ENCODE data around the gene NOL12. TPM values are rescaled to one million over a fixed set of nuclear protein-coding genes. Genes with fewer than 3 reads are reported as not detected.
A peak's percentile ranks its signal among the peaks of the same experiment; 100 is the strongest.
"Not testable (repeated sequence)": the region's sequence is repeated elsewhere in the genome, so short reads cannot be mapped to it uniquely, and the experiment has no call there.

NOL12 gene
- total RNA-seq, 2 donors from 2014 or later, result 17.8 to 24.7 TPM

GRCh38 chr22:37647317-37647716, 38.8 kb upstream of the NOL12 start:
- H3K4me3 ChIP-seq, result no peak overlapping the region

GRCh38 chr22:37647928-37648327, 38.2 kb upstream of the NOL12 start:
- H3K27me3 ChIP-seq, result no peaks in the 10 kb centered on the region
- TF ChIP-seq CTCF (IDR thresholded peaks at IDR 0.05), result no peak
- no peak overlapping the region for H3K4me3 ChIP-seq
- no peak overlapping the region for H3K27ac ChIP-seq
- H3K36me3 ChIP-seq, result no peaks in the 10 kb centered on the region
- no peak for DNase-seq (ENCODE audit: low spot score)
- H3K9me3 ChIP-seq, result no peaks in the 10 kb centered on the region
- H3K4me1 ChIP-seq, result peaks cover 0 to 7% of the 10 kb centered on the region in 2 donors

More at GRCh38 chr22:37647317-37647716, 38.8 kb upstream of the NOL12 start:
- Histone ChIP-seq H3K4me1 (peaks cover 0 to 9% of the 10 kb centered on the region in 2 donors), H3K9me3 (no peaks in the 10 kb centered on the region), H3K27me3 (no peaks in the 10 kb centered on the region), H3K36me3 (no peaks in the 10 kb centered on the region), H3K27ac (no peak overlapping the region)
- DNase-seq (ENCODE audit: low spot score), result no peak
- TF ChIP-seq CTCF (IDR thresholded peaks at IDR 0.05), result no peak

GRCh38 chr22:37650463-37651136, 35.5 kb upstream of the NOL12 start:
- Histone ChIP-seq H3K9me3 (no peaks in the 10 kb centered on the region), H3K36me3 (no peaks in the 10 kb centered on the region)

GRCh38 chr22:37654563-37655251, 31.4 kb upstream of the NOL12 start:
- H3K27me3 ChIP-seq, result no peaks in the 10 kb centered on the region
- no peak for DNase-seq (ENCODE audit: low spot score)
- no peaks in the 10 kb centered on the region for H3K9me3 ChIP-seq
- no peak for TF ChIP-seq CTCF (IDR thresholded peaks at IDR 0.05)
- H3K4me3 ChIP-seq, result no peak overlapping the region
- H3K36me3 ChIP-seq, result no peaks in the 10 kb centered on the region
- H3K27ac ChIP-seq, result no peak overlapping the region
- H3K4me1 ChIP-seq, result peaks cover 0 to 13% of the 10 kb centered on the region in 2 donors

More at GRCh38 chr22:37650463-37651136, 35.5 kb upstream of the NOL12 start:
- no peak overlapping the region for H3K27ac ChIP-seq
- no peak for TF ChIP-seq CTCF (IDR thresholded peaks at IDR 0.05)
- H3K4me1 ChIP-seq, result no peaks in the 10 kb centered on the region
- no peaks in the 10 kb centered on the region for H3K27me3 ChIP-seq
- no peak for DNase-seq (ENCODE audit: low spot score)
- no peak overlapping the region for H3K4me3 ChIP-seq

GRCh38 chr22:37655252-37655563, 30.9 kb upstream of the NOL12 start:
- no peaks in the 10 kb centered on the region for H3K36me3 ChIP-seq
- peaks cover 0 to 18% of the 10 kb centered on the region in 2 donors for H3K4me1 ChIP-seq
- no peaks in the 10 kb centered on the region for H3K27me3 ChIP-seq
- H3K27ac ChIP-seq, result peak overlapping the region in 1 of 2 donors; percentile 17
- no peaks in the 10 kb centered on the region for H3K9me3 ChIP-seq
- H3K4me3 ChIP-seq, result no peak overlapping the region
- no peak for TF ChIP-seq CTCF (IDR thresholded peaks at IDR 0.05)
- DNase-seq (ENCODE audit: low spot score), result no peak

- H3K9me3 ChIP-seq; H3K4me3 ChIP-seq; H3K36me3 ChIP-seq; H3K27me3 ChIP-seq; H3K27ac ChIP-seq; DNase-seq (ENCODE audit: low spot score): not testable (repeated sequence)
- peaks cover 0 to 32% of the 10 kb centered on the region in 2 donors for H3K4me1 ChIP-seq
Observed at GRCh38 chr22:37656583-37656982, 29.6 kb upstream of the NOL12 start.
